Gastrocnemius medialis (tissue), 4 donors: ENCODE data around the gene ZFP64. TPM values are rescaled to one million over a fixed set of nuclear protein-coding genes. Genes with fewer than 3 reads are reported as not detected.
"Not testable (repeated sequence)": the region's sequence is repeated elsewhere in the genome, so short reads cannot be mapped to it uniquely, and the experiment has no call there.

Source experiments
- ATAC-seq, 2 donors: fragments of 150-250 bp; one replicate each; pipeline ENCODE4 v1.9.1; 2016
- DNase-seq, 2 donors: peaks; one replicate each; pipeline ENCODE4 v3.0.0-alpha.2; 2019
- H3K27ac ChIP-seq, 4 donors: fragments of 200-600 bp; sonication (generic); 1 replicate in 1 of 4; 2 replicates in 3 of 4; pipeline ENCODE4 v1.5.1; 2016 to 2018; ENCODE audit warnings: mild to moderate bottlenecking in 2 of 4, moderate library complexity in 1 of 4
- H3K27me3 ChIP-seq, 3 donors: fragments of 200-600 bp; sonication (generic) in 2 of 3; 1 replicate in 1 of 3; 2 replicates in 2 of 3; pipeline versions ENCODE4 v1.5.1 to v1.6.0; 2016 to 2019; ENCODE audit warnings: mild to moderate bottlenecking in 1 of 3, moderate library complexity in 1 of 3
- H3K36me3 ChIP-seq, 2 donors: fragments of 200-600 bp; sonication (generic) in 1 of 2; one replicate each; pipeline ENCODE4 v1.5.1; 2017 to 2018
- H3K4me1 ChIP-seq, 2 donors: fragments of 200-600 bp; sonication (generic) in 1 of 2; one replicate each; pipeline ENCODE4 v1.5.1; 2016 to 2017; ENCODE audit warnings: mild to moderate bottlenecking in 2 of 2
- H3K4me3 ChIP-seq, 4 donors: fragments of 200-600 bp; sonication (generic) in 3 of 4; 1 replicate in 1 of 4; 2 replicates in 3 of 4; pipeline ENCODE4 v1.5.1; 2016 to 2019; ENCODE audit warnings: mild to moderate bottlenecking in 2 of 4
- H3K9me3 ChIP-seq, 3 donors: fragments of 200-600 bp; sonication (generic) in 2 of 3; 1 replicate in 1 of 3; 2 replicates in 2 of 3; pipeline ENCODE4 v1.5.1; 2016 to 2019
- CTCF ChIP-seq, 5 experiments: fragments of 450-650 bp in 3 of 5; fragments of 200-600 bp in 2 of 5; sonication (generic) in 2 of 5; IDR thresholded peaks in 4 of 5; conservative IDR thresholded peaks in 1 of 5; 1 replicate in 4 of 5; 2 replicates in 1 of 5; pipeline ENCODE4 v1.5.1; 2016 to 2019; ENCODE audit warnings: antibody characterized with exemption in 5 of 5, mild to moderate bottlenecking in 3 of 5, moderate library complexity in 3 of 5
- POLR2A ChIP-seq, 2 donors: fragments of 450-650 bp; IDR thresholded peaks; one replicate each; pipeline ENCODE4 v1.6.1; 2017; ENCODE audit warnings: antibody characterized with exemption in 2 of 2, mild to moderate bottlenecking in 2 of 2, moderate library complexity in 2 of 2
- in situ Hi-C, 4 donors: fragments of 200-750 bp; cut with MboI; loops; one replicate each; pipeline versions ENCODE4 v1.15.0 to v1.8.0; 2017; ENCODE audit warnings: low sequenced_read_pairs in 4 of 4
- intact Hi-C: fragments of 100-400 bp; cut with DNase I; formaldehyde crosslinking; loops from one replicate; pipeline ENCODE4 v1.15.1; 2023; ENCODE audit warnings: low total_unique reads
- total RNA-seq, 4 donors: library from RNA; depleted of rRNA; stranded (reverse); fragments of >200 nt; gene quantifications; one replicate each; pipeline versions ENCODE4 v1.1.0 to v1.2.3, GENCODE V29; 2016

Gene ZFP64
- total RNA-seq, 4 donors from 2014 or later: 3.3 to 8.0 (median 3.9) TPM

GRCh38 chr20:52196845-52197244, 5.3 kb upstream of the ZFP64 start:
- in situ Hi-C loops: no loop called here

GRCh38 chr20:52193886-52194545, 2.4 kb upstream of the ZFP64 start:
- no peak for TF ChIP-seq CTCF (IDR thresholded peaks at IDR 0.05 in 4 of 5, conservative IDR thresholded peaks at IDR 0.05 in 1 of 5)
- no peak for TF ChIP-seq POLR2A (IDR thresholded peaks at IDR 0.05)
- ATAC-seq (no peak), DNase-seq (no peak)

More at GRCh38 chr20:52196845-52197244, 5.3 kb upstream of the ZFP64 start:
- DNase-seq: no peak
- no peak for ATAC-seq
- Histone ChIP-seq H3K27ac (no peak overlapping the region), H3K36me3 (no peaks in the 10 kb centered on the region), H3K9me3 (no peaks in the 10 kb centered on the region), H3K27me3 (no peaks in the 10 kb centered on the region), H3K4me3 (no peak overlapping the region), H3K4me1 (no peaks in the 10 kb centered on the region)
- intact Hi-C loops: no loop called here
- no peak for TF ChIP-seq POLR2A (IDR thresholded peaks at IDR 0.05)
- TF ChIP-seq CTCF (IDR thresholded peaks at IDR 0.05 in 4 of 5, conservative IDR thresholded peaks at IDR 0.05 in 1 of 5): no peak

GRCh38 chr20:52193133-52193532, 1.6 kb upstream of the ZFP64 start:
- TF ChIP-seq CTCF (IDR thresholded peaks at IDR 0.05 in 4 of 5, conservative IDR thresholded peaks at IDR 0.05 in 1 of 5) (no peak), POLR2A (IDR thresholded peaks at IDR 0.05) (no peak)
- intact Hi-C loops: no loop called here
- Histone ChIP-seq H3K27me3 (no peaks in the 10 kb centered on the region), H3K9me3 (no peaks in the 10 kb centered on the region), H3K27ac (no peak overlapping the region), H3K4me3 (no peak overlapping the region), H3K4me1 (peaks cover 8 to 9% of the 10 kb centered on the region in 2 donors), H3K36me3 (no peaks in the 10 kb centered on the region)
- in situ Hi-C loops: no loop called here
- ATAC-seq: no peak
- no peak for DNase-seq

More at GRCh38 chr20:52193886-52194545, 2.4 kb upstream of the ZFP64 start:
- Histone ChIP-seq H3K4me3 (no peak overlapping the region), H3K36me3 (no peaks in the 10 kb centered on the region), H3K27ac (no peak overlapping the region), H3K9me3 (no peaks in the 10 kb centered on the region), H3K27me3 (no peaks in the 10 kb centered on the region), H3K4me1 (peaks cover 8 to 9% of the 10 kb centered on the region in 2 donors)
- intact Hi-C loops (no loop called here), in situ Hi-C loops (no loop called here)

GRCh38 chr20:52192719-52193007, 1.1 kb upstream of the ZFP64 start:
- H3K36me3 ChIP-seq, H3K4me1 ChIP-seq, intact Hi-C loops, H3K27me3 ChIP-seq, ATAC-seq, in situ Hi-C loops, H3K9me3 ChIP-seq, DNase-seq: not testable (repeated sequence)
- peak overlapping the region in 1 of 4 donors; percentile 76 for H3K27ac ChIP-seq
- peak overlapping the region; percentile 71 to 96 (median 76) for H3K4me3 ChIP-seq

- Histone ChIP-seq H3K4me3 (peak overlapping the region; percentile 71 to 96 (median 76)), H3K27ac (peak overlapping the region; percentile 64 to 84 (median 76)), H3K27me3 (no peaks in the 10 kb centered on the region), H3K4me1 (peaks cover 8 to 9% of the 10 kb centered on the region in 2 donors), H3K9me3 (no peaks in the 10 kb centered on the region), H3K36me3 (no peaks in the 10 kb centered on the region)
- DNase-seq: no peak
- peak; percentile 37 to 51 for ATAC-seq
- in situ Hi-C loops: no loop called here
- no peak for TF ChIP-seq POLR2A (IDR thresholded peaks at IDR 0.05)
- no peak for TF ChIP-seq CTCF (IDR thresholded peaks at IDR 0.05 in 4 of 5, conservative IDR thresholded peaks at IDR 0.05 in 1 of 5)
- intact Hi-C loops: no loop called here
Measured at GRCh38 chr20:52191916-52192718, 538 bp upstream of the ZFP64 start.
